HG02623 (cell line): ENCODE results near the gene ASCL3.
"Not testable (repeated sequence)": the region's sequence is repeated elsewhere in the genome, so short reads cannot be mapped to it uniquely, and the experiment has no call there.

Source experiments
- ATAC-seq: cut with Tn5 transposase; IDR thresholded peaks from one replicate; pipeline ENCODE4 v1.9.1; 2021; ENCODE audit warnings: moderate library complexity; ENCODE audit not compliant: unreplicated experiment

Gene ASCL3

GRCh38 chr11:8948886-8949285, 6.1 kb upstream of the ASCL3 start:
- ATAC-seq = no peak

DNA sequence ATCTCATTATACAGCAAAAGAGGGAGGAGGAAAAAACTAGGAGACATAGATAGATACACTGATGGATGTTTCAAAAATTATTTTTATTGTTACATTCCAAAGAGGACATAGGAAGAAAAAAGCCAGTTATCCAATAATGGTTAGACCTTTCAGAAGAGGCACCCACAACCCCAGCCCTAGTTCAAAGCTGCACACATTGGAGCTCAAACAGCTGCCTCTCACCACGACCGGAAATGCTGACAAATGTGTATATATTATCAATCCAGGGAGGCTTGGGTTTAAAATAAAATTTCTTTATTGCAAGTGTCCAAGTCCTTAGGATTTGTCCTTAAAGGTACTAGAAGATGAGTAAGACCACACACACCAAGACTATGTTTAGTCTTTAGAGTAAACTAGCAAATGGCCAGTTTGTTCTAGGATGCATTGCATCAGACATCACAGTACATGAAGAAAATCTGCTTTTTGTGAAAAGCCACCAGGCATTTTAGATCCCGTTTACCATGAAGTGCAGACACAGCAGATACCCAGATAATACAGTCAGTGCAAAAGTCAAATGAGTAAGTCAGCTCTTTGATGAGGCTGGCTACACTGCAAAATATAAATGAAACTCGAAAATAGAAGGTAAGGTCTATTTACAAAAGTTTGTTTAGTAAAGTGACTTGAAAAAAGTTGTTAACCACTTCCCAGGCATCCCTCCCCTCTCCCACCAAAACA, 4.6 kb upstream of the ASCL3 start:
- no peak for ATAC-seq

- no peak for ATAC-seq
Measured at GRCh38 chr11:8941341-8942103, 1.3 kb downstream of the ASCL3 start.

- ATAC-seq = no peak
Measured at GRCh38 chr11:8937659-8938058, 5.2 kb downstream of the ASCL3 start.

DNA sequence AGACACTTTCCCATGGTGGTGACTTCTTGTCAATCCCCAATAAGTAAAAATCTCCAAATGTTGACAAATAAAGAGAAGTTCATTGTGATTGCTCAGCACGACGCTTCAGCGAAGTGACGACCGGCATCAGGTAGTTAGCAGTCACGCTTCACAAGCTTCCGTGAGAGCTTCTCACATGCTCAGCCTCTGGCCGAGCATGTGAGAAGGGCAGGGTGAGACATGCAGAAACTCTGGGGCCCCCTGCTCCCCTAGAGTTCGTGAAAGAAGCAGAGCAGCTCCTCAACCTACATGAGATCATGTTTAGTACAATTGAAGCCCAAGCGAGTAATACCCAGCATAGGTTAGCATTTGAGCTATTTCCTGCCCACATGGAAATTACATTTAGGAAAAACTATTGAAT, 5.7 kb downstream of the ASCL3 start:
- no peak for ATAC-seq

- ATAC-seq = not testable (repeated sequence)
Measured at GRCh38 chr11:8935789-8936188, 7.0 kb downstream of the ASCL3 start.

DNA sequence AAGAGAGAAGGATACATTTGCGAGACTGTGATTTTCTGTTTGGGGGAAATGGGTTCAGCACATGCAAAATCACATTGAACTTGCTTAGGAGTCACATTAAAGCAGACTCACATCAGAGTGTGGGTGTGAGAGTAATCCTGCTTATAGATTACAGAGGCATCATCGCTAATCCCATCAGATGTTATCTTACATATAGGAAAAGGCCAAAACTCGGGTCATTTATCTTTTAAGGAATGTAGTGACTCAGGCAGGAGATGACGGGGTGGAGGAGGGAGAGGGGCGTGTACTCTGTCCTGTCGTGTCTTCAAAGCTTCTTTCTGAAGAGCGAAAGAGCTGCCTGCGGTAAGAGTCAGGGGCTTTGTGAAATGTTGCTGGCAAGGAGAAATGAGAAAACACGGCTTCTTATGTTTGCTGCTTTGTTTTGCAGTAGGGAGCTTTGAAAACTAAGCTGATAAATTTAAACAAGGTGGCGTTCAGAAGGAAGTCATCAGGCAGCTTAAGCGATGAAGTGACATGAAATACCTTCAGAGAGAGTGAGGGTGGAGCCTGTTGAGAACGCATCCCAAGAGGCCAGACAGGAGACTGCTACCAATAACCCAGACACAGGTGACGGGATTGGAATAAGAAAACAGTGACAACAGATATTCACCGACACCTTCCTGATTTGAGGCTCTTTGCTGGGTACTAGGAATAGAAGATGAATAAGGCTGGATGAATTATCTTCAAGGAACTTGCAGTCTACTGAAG, 7.9 kb downstream of the ASCL3 start:
- no peak for ATAC-seq

DNA sequence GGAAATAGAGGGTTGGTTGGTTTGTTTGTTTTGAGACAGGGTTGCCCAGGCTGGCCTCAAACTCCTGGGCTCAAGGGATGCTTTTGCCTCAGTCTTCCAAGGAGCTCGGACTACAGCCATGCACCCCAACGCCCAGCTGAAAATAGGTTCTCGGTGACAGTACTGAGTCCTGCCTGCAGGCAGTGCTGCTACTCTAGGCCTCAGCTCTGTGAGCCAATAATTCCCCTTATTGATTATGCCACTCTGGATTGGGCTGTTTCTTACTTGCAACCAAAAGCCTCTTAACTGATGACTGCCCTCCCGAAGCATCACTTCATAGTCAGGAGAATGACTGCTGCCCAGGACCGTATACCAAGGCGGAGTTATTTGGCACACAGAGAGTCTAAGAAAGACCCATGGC, 8.9 kb downstream of the ASCL3 start:
- no peak for ATAC-seq

- ATAC-seq = no peak
Measured at GRCh38 chr11:8932564-8933180, 10.1 kb downstream of the ASCL3 start, which contains the start of gene C11orf16. Gene C11orf16, minus strand, starts transcription at chr11:8932947. Its CDS starts 639 bp downstream, at chr11:8932308.

DNA sequence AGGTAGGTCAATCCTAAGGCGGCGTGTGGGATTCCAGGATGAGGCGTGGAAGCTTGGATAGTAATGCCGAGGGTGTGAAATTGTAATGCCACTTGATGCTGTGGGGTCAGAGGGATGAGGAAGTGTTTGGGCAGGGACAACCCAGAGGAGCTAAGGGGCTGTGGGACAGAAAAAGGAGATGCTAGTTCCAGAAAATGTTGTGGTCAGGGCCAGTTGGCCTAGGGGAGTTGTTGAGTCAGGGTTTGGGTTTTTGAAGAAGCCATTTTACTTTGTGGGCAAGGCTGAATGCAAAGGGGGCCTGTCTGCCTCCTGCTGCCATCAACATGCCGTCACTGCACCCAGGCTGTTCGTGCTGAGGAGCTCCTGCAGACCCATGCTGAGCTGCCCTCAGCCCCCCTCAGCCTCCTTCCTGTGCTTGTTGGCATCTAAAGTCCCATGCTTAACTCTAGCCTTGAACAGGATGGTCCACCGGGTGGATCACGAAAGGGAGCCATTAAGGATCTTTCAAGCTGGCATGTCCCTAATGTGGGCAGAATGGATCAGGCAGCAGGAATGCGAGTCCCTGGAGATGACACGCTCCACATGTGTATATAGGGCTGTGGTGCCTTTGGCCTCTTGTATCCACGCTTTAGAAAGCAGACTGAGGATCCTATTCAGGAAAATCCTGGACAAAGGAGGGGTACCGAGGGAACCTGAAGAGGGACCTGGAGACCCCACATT, 12.2 kb downstream of the ASCL3 start:
- ATAC-seq = no peak

DNA sequence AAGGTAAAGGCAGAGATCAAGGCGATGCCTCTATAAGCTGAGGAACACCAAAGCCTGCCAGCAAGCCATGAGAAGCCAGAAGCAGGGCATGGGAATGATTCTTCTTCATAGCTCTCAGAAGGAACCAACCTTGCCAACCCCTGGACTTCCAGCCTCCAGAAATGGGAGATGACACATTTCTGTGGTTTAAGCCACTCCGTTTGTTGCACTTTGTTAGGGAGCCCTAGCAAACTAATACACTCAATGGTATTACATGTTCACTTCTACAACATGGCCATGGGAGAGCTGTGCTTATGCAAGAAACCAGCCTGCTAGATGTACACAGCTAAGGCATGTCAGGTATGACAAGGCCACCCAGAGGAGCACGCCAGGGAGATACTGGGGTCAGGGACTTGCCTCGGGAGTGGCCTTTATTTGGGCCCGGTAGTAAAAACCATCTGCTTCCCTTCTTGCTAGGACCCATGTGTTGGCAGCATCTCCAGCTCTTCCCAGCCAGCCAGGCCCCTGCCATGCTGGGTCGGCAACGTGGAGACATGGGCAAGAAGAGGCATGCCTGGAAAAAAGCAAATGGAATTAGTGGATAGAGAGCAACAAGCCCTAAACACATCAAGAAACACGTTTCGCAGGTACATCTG, 13.7 kb downstream of the ASCL3 start:
- ATAC-seq = no peak

GRCh38 chr11:8928205-8928604, 14.6 kb downstream of the ASCL3 start:
- ATAC-seq = no peak

- ATAC-seq = no peak
Measured at GRCh38 chr11:8927233-8927632, 15.6 kb downstream of the ASCL3 start.

GRCh38 chr11:8926236-8926635, 16.6 kb downstream of the ASCL3 start:
- ATAC-seq = no peak

- ATAC-seq = no peak
Measured at GRCh38 chr11:8925711-8926110, 17.1 kb downstream of the ASCL3 start.

DNA sequence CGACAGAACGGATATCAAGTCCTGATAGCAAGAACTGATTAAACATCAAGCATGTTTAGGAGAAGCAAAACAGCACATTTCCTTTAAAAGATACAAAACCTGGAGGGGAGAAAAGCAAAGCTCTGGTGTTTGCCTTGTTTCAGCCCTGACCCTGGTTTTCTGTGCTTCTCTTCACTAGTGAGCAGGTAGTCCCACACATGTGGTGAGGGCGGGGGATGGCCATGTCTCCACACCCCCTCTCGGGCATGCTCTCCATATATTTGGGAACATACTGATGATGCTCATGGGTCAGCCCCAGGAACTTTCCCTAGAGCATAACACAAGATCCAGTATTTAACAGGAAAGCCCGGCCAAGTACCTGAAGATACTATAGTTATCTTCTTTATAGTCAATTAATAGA, 20.1 kb downstream of the ASCL3 start:
- ATAC-seq = no peak

- ATAC-seq = no peak
Measured at GRCh38 chr11:8917157-8917825, 25.5 kb downstream of the ASCL3 start.

DNA sequence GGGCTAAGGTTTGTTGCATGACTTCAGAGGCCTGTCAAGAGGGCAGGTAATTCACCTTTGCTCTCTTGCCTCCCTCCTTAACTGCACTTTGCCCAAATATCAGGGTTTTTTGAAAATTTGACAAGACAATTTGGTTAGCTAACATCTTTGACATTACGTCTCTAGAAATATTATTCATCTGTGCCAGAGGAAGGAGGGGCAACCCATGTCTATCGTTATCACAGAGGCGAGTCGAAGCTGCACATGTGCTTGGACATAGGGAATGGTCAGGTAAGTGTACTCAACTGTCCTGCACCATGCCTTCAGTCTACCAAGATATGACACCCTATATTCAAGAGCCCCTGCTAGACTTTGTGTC, 28.2 kb downstream of the ASCL3 start:
- ATAC-seq = no peak

DNA sequence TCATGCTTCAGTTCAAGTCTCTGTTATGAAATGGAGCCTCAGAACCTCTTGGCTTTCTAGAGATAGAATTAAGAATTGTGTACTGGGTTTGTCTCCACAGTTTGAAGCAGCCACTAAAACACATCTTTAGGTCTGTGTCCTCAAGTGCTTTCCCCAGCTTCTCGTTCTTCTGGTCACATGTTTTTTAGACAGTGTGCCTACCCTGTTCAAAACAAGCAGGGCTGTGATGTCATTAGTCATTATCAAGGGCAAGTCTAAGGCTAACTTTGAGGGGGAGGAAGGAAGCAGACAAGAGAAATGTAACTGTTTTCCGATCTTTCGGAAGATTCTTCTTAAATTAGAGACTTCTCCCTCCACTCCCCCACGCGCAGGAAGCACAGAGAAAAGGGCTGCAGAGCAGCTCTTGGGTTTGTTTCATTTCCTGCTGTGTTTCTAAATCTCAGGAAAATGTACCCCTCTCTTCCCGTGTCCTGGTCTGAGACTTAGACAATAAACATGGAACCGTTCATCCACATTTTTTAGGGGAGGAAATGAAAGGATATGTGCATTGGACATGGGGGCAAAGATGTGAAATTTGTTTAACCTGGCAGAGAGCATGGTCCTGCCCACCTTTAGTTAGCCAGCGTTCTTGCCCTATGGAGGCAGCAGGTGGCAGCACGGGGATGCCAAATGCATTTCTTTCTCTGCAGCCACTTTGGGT, 28.7 kb downstream of the ASCL3 start:
- no peak for ATAC-seq
